Left ventricle myocardium inferior (tissue), 1 donor: ENCODE measurements around the gene FAM89B. TPM values are rescaled to one million over a fixed set of nuclear protein-coding genes. Genes with fewer than 3 reads are reported as not detected.

Source experiments
- DNase-seq: peaks from one replicate; pipeline ENCODE4 v3.0.0-alpha.2; 2020
- H3K27ac ChIP-seq: fragments of 200-600 bp; replicated peaks from 2 replicates; pipeline ENCODE4 v1.8.0; 2021
- H3K27me3 ChIP-seq: fragments of 200-600 bp; 2 replicates; pipeline ENCODE4 v1.8.0; 2021; ENCODE audit warnings: low read depth
- H3K36me3 ChIP-seq: fragments of 200-600 bp; 2 replicates; pipeline ENCODE4 v1.8.0; 2021
- H3K4me1 ChIP-seq: fragments of 200-600 bp; 2 replicates; pipeline ENCODE4 v1.8.0; 2021
- H3K4me3 ChIP-seq: fragments of 200-600 bp; 2 replicates; pipeline ENCODE4 v1.8.0; 2021; ENCODE audit warnings: mild to moderate bottlenecking, moderate library complexity
- H3K9me3 ChIP-seq: fragments of 200-600 bp; replicated peaks from 2 replicates; pipeline ENCODE4 v1.8.0; 2021
- CTCF ChIP-seq: fragments of 200-600 bp; IDR thresholded peaks from 2 replicates; pipeline ENCODE4 v1.8.0; 2021; ENCODE audit warnings: antibody characterized with exemption, mild to moderate bottlenecking, borderline replicate concordance
- intact Hi-C: fragments of 100-400 bp; cut with micrococcal nuclease; formaldehyde crosslinking; loops from one replicate; pipeline ENCODE4 v1.11.0; 2022
- total RNA-seq: library from RNA; stranded (reverse); fragmentation: NEBNext Ultra II Directional; extraction: Animal tissue kit (Norgen Biotek cat#: 25700); gene quantifications from one replicate; pipeline ENCODE4 v1.2.1, GENCODE V29; 2021
- donor health status: DM: no; HTN: yes; CAD: no; lungs with severe emphysema.

The FAM89B gene
- total RNA-seq, 1 donor from 2014 or later, result 40.9 TPM

- no peaks in the 10 kb centered on the region for H3K9me3 ChIP-seq
- no peak overlapping the region for H3K4me3 ChIP-seq
- H3K4me1 ChIP-seq, result peaks cover 23% of the 10 kb centered on the region
- no peak overlapping the region for H3K27ac ChIP-seq
- peaks cover 90% of the 10 kb centered on the region for H3K36me3 ChIP-seq
- no peak for TF ChIP-seq CTCF
- intact Hi-C loops, result loop anchor here (5.0 kb wide), 1 partner anchor 356 kb away; no protein-coding TSS in a partner anchor
- H3K27me3 ChIP-seq, result no peaks in the 10 kb centered on the region
- no peak for DNase-seq
These were observed 49.1 kb downstream of the FAM89B start for GRCh38 chr11:65621460-65621859.

DNA sequence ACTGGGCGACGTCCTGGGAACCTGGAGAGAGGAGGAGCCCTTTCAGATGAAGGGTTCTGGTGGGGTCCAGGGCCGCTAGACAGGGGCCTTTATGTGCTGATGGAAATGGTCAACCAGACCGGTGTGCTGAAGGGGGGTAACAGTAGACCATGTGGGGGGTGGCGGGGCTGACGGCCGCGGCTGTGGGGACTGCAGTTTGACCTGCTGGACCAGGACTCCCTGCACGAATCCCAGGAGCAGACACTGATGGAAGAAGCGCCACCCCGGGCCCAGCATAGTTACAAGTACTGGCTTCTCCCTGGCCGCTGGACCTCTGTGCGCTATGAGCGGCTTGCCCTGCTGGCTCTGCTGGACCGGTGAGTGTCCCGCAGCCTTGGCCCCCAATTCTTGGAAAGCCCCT, 49.7 kb downstream of the FAM89B start:
- Histone ChIP-seq H3K4me3 (no peak overlapping the region), H3K36me3 (peaks cover 96% of the 10 kb centered on the region), H3K9me3 (no peaks in the 10 kb centered on the region), H3K4me1 (peaks cover 20% of the 10 kb centered on the region), H3K27ac (no peak overlapping the region), H3K27me3 (no peaks in the 10 kb centered on the region)
- intact Hi-C loops, result loop anchor here (5.0 kb wide), 1 partner anchor 355 kb away; no protein-coding TSS in a partner anchor
- no peak for DNase-seq
- TF ChIP-seq CTCF, result no peak

- Histone ChIP-seq H3K27ac (no peak overlapping the region), H3K4me1 (peaks cover 11% of the 10 kb centered on the region), H3K4me3 (no peak overlapping the region), H3K27me3 (no peaks in the 10 kb centered on the region), H3K9me3 (no peaks in the 10 kb centered on the region), H3K36me3 (peaks cover 96% of the 10 kb centered on the region)
- DNase-seq, result no peak
- intact Hi-C loops, result loop anchor here (5.0 kb wide), 1 partner anchor 354 kb away; no protein-coding TSS in a partner anchor
- no peak for TF ChIP-seq CTCF
These were observed 50.8 kb downstream of the FAM89B start for GRCh38 chr11:65623177-65623576.

Other genes with a start within 250 kb of the FAM89B start
- 40.6 TPM for gene DPF2, start 238.7 kb upstream of the FAM89B start, total RNA-seq
- 0.44 TPM for gene TIGD3, start 217.8 kb upstream of the FAM89B start, total RNA-seq
- gene SLC25A45, start 189.9 kb upstream of the FAM89B start, total RNA-seq, result 5.0 TPM
- gene FRMD8, start 185.9 kb upstream of the FAM89B start, total RNA-seq, result 8.4 TPM
- 405 TPM for gene NEAT1, start 149.7 kb upstream of the FAM89B start, total RNA-seq
- gene MALAT1, start 73.5 kb upstream of the FAM89B start, total RNA-seq, result 6,576 TPM
- gene SCYL1, start 47.5 kb upstream of the FAM89B start, total RNA-seq, result 60.2 TPM
- 80.3 TPM for gene LTBP3, start 14.2 kb upstream of the FAM89B start, total RNA-seq
- gene ZNRD2, start 2.1 kb upstream of the FAM89B start, total RNA-seq, result 21.1 TPM
- 69.5 TPM for gene EHBP1L1, start 3.5 kb downstream of the FAM89B start, total RNA-seq
- 0.85 TPM for gene KCNK7, start 23.3 kb downstream of the FAM89B start, total RNA-seq
- 32.4 TPM for gene MAP3K11, start 41.7 kb downstream of the FAM89B start, total RNA-seq
- 11.9 TPM for gene PCNX3, start 43.2 kb downstream of the FAM89B start, total RNA-seq
- 21.0 TPM for gene SIPA1, start 65.6 kb downstream of the FAM89B start, total RNA-seq
- gene RELA, start 90.4 kb downstream of the FAM89B start, total RNA-seq, result 33.8 TPM
- 47.0 TPM for gene KAT5, start 139.7 kb downstream of the FAM89B start, total RNA-seq
- 39.7 TPM for gene RNASEH2C, start 148.3 kb downstream of the FAM89B start, total RNA-seq
- 5.4 TPM for gene AP5B1, start 208.4 kb downstream of the FAM89B start, total RNA-seq
- not detected for gene OVOL1, start 214.5 kb downstream of the FAM89B start, total RNA-seq